SK-N-SH (cell line): Measurements from ENCODE around the gene USP17L17. TPM values are rescaled to one million over a fixed set of nuclear protein-coding genes. Genes with fewer than 3 reads are reported as not detected.
"Not testable (repeated sequence)": the region's sequence is repeated elsewhere in the genome, so short reads cannot be mapped to it uniquely, and the experiment has no call there.

Experiments used
- CTCF ChIA-PET: fragments of 300-600, 350-600 bp; formaldehyde crosslinking; extraction: SDS; loops from one replicate; lab custom pipeline; 2021; lab: Yijun Ruan, JAX
- POLR2A ChIA-PET: fragments of 350-600 bp; sonication (Branson Sonifier 250); formaldehyde crosslinking; extraction: SDS; loops from one replicate; lab custom pipeline; 2020; ENCODE audit warnings: antibody characterized with exemption, inconsistent platforms; lab: Yijun Ruan, JAX
- DNase-seq: peaks from one replicate; pipeline ENCODE4 v3.0.0; 2012
- H2AFZ ChIP-seq: fragments of 200-600 bp; sonication (generic); 2 replicates; pipeline ENCODE4 v1.8.1; 2016; ENCODE audit warnings: antibody characterized with exemption, mild to moderate bottlenecking, low read depth
- H3F3A ChIP-seq: fragments of 200-600 bp; sonication (generic); replicated peaks from 2 replicates; pipeline ENCODE3; 2016; ENCODE audit warnings: antibody characterized with exemption, mild to moderate bottlenecking; ENCODE audit not compliant: insufficient read depth
- H3K27ac ChIP-seq, 2 experiments: fragments of 200-500 bp in 1 of 2; fragments of 200-600 bp in 1 of 2; sonication (Bioruptor generic) in 1 of 2; sonication (generic), shearing (Covaris generic) in 1 of 2; 2 replicates each; pipeline versions ENCODE4 v1.5.1 to v1.6.1; 2014 to 2016; ENCODE audit warnings: low read depth in 2 of 2, inconsistent platforms in 1 of 2, low read length in 1 of 2, mild to moderate bottlenecking in 1 of 2, mixed read lengths in 1 of 2
- H3K27me3 ChIP-seq: fragments of 200-600 bp; sonication (generic), shearing (Covaris generic); 2 replicates; pipeline ENCODE4 v1.6.1; 2016; ENCODE audit warnings: mixed run types; ENCODE audit not compliant: insufficient read depth
- H3K36me3 ChIP-seq, 2 experiments: fragments of 200-500 bp in 1 of 2; fragments of 200-600 bp in 1 of 2; sonication (Bioruptor generic) in 1 of 2; sonication (generic) in 1 of 2; replicated peaks in 1 of 2; 2 replicates each; pipeline versions ENCODE3 to v1.5.1; 2014 to 2016; ENCODE audit warnings: low read length in 1 of 2, mild to moderate bottlenecking in 1 of 2; ENCODE audit not compliant: insufficient read depth in 2 of 2, control insufficient read depth in 1 of 2
- H3K4me1 ChIP-seq, 2 experiments: fragments of 200-500 bp in 1 of 2; fragments of 200-600 bp in 1 of 2; sonication (Bioruptor generic) in 1 of 2; sonication (generic), shearing (Covaris generic) in 1 of 2; 2 replicates each; pipeline versions ENCODE4 v1.5.1 to v1.6.1; 2014 to 2016; ENCODE audit warnings: low read depth in 1 of 2, low read length in 1 of 2, mixed run types in 1 of 2; ENCODE audit not compliant: insufficient read depth in 2 of 2, control insufficient read depth in 1 of 2
- H3K4me2 ChIP-seq: fragments of 200-600 bp; sonication (generic), shearing (Covaris generic); 2 replicates; pipeline ENCODE4 v1.6.1; 2017; ENCODE audit warnings: mixed run types
- H3K4me3 ChIP-seq, 2 experiments: fragments of 200-500 bp in 1 of 2; fragments of 200-600 bp in 1 of 2; sonication (Bioruptor generic) in 1 of 2; sonication (generic), shearing (Covaris generic) in 1 of 2; 2 replicates each; pipeline versions ENCODE4 v1.5.1 to v1.8.1; 2014 to 2016; ENCODE audit warnings: low read depth in 2 of 2, inconsistent platforms in 1 of 2, low read length in 1 of 2, mild to moderate bottlenecking in 1 of 2, mixed read lengths in 1 of 2, moderate library complexity in 1 of 2
- H3K79me2 ChIP-seq: fragments of 200-600 bp; sonication (generic); 2 replicates; pipeline ENCODE4 v1.8.1; 2017; ENCODE audit warnings: mild to moderate bottlenecking; ENCODE audit not compliant: insufficient read depth
- H3K9ac ChIP-seq: fragments of 200-600 bp; sonication (generic); 2 replicates; pipeline ENCODE4 v1.6.1; 2017; ENCODE audit warnings: mixed run types
- H3K9me2 ChIP-seq: fragments of 200-600 bp; sonication (generic); 2 replicates; pipeline ENCODE4 v1.6.1; 2017; ENCODE audit warnings: mixed run types
- H3K9me3 ChIP-seq: fragments of 200-600 bp; sonication (generic); 2 replicates; pipeline ENCODE4 v1.6.1; 2017; ENCODE audit warnings: mixed run types, mild to moderate bottlenecking, moderate library complexity
- H4K20me1 ChIP-seq: fragments of 200-600 bp; sonication (generic); 2 replicates; pipeline ENCODE4 v1.6.1; 2017; ENCODE audit warnings: mild to moderate bottlenecking, mixed run types; ENCODE audit not compliant: insufficient read depth
- WGBS: methylation state at CpG from one replicate; pipeline ENCODE4 v1.1.6; 2017; ENCODE audit warnings: low lambda C conversion rate; 5-methylcytosine and 5-hydroxymethylcytosine counted together
- polyA plus RNA-seq, 3 experiments: library from polyadenylated mRNA; depleted of rRNA; stranded (reverse); fragments of >200 nt; gene quantifications; 2 replicates each; pipeline ENCODE4 v1.2.3, GENCODE V29; 2012

Gene USP17L17
- polyA plus RNA-seq, 1 of the 3 experiments (the other 2 are of a cell fraction): not detected

GRCh38 chr4:9230249-9230648 lies 13.4 kb upstream of the USP17L17 start:
- H3K27me3 ChIP-seq, H3K27ac ChIP-seq, CTCF ChIA-PET, DNase-seq, H3K4me3 ChIP-seq, H3F3A ChIP-seq, H3K9ac ChIP-seq, H3K79me2 ChIP-seq, H3K4me2 ChIP-seq, H3K9me2 ChIP-seq, H3K36me3 ChIP-seq, H2AFZ ChIP-seq, H3K9me3 ChIP-seq, POLR2A ChIA-PET, H4K20me1 ChIP-seq, H3K4me1 ChIP-seq: not testable (repeated sequence)
- 4% methylated on average over 5 of the region's 8 CpGs for WGBS

GRCh38 chr4:9234085-9234484 lies 9.6 kb upstream of the USP17L17 start, which contains the start of gene USP17L15:
Gene USP17L15 (plus strand): TSS chr4:9234385. CDS start chr4:9234385, 0 bp downstream.
- H3F3A ChIP-seq, H2AFZ ChIP-seq, DNase-seq, CTCF ChIA-PET, POLR2A ChIA-PET, H3K4me2 ChIP-seq, H3K27ac ChIP-seq, H3K27me3 ChIP-seq, H3K4me1 ChIP-seq, H3K79me2 ChIP-seq, H3K36me3 ChIP-seq, H3K9ac ChIP-seq, H3K9me3 ChIP-seq, H3K4me3 ChIP-seq, H3K9me2 ChIP-seq, H4K20me1 ChIP-seq: not testable (repeated sequence)
- WGBS: no CpG with 5 or more reads among the region's 15 CpGs

GRCh38 chr4:9238461-9238860 lies 5.2 kb upstream of the USP17L17 start:
- H3K79me2 ChIP-seq, H4K20me1 ChIP-seq, H3F3A ChIP-seq, H3K4me3 ChIP-seq, H3K36me3 ChIP-seq, H3K27me3 ChIP-seq, H3K9ac ChIP-seq, POLR2A ChIA-PET, H2AFZ ChIP-seq, H3K4me1 ChIP-seq, H3K27ac ChIP-seq, H3K9me2 ChIP-seq, H3K9me3 ChIP-seq, DNase-seq, CTCF ChIA-PET, H3K4me2 ChIP-seq: not testable (repeated sequence)
- 5% methylated on average over 3 of the region's 12 CpGs for WGBS

GRCh38 chr4:9247953-9248680 lies 4.4 kb downstream of the USP17L17 start, which contains the start of gene USP17L18:
Gene USP17L18 (plus strand): TSS chr4:9248630. CDS start chr4:9248630, 0 bp downstream.
- H3K9ac ChIP-seq, H3K4me2 ChIP-seq, H3F3A ChIP-seq, H3K27me3 ChIP-seq, H3K36me3 ChIP-seq, H3K9me3 ChIP-seq, POLR2A ChIA-PET, H3K4me3 ChIP-seq, H3K79me2 ChIP-seq, H3K27ac ChIP-seq, H2AFZ ChIP-seq, H4K20me1 ChIP-seq, H3K9me2 ChIP-seq, DNase-seq, H3K4me1 ChIP-seq, CTCF ChIA-PET: not testable (repeated sequence)
- WGBS: 26% methylated on average over 16 of the region's 26 CpGs

GRCh38 chr4:9253078-9253477 lies 9.4 kb downstream of the USP17L17 start, which contains the start of gene USP17L19:
Gene USP17L19 (plus strand): TSS chr4:9253378. CDS start chr4:9253378, 0 bp downstream.
- H3K9me3 ChIP-seq, POLR2A ChIA-PET, CTCF ChIA-PET: not testable (repeated sequence)

GRCh38 chr4:9257824-9258223 lies 14.1 kb downstream of the USP17L17 start, which contains the start of gene USP17L20:
Gene USP17L20 (plus strand): TSS chr4:9258124. CDS start chr4:9258124, 0 bp downstream.
- H2AFZ ChIP-seq, H3K36me3 ChIP-seq, H3K4me1 ChIP-seq, H3K27ac ChIP-seq, DNase-seq, H3K9ac ChIP-seq, H3K79me2 ChIP-seq, H3K9me2 ChIP-seq, POLR2A ChIA-PET, H4K20me1 ChIP-seq, CTCF ChIA-PET, H3K9me3 ChIP-seq, H3K4me3 ChIP-seq, H3K4me2 ChIP-seq, H3K27me3 ChIP-seq, H3F3A ChIP-seq: not testable (repeated sequence)
- WGBS: no CpG with 5 or more reads among the region's 15 CpGs

More at GRCh38 chr4:9253078-9253477, 9.4 kb downstream of the USP17L17 start, which contains the start of gene USP17L19:
- not testable (repeated sequence) for H3K36me3 ChIP-seq, H3K4me3 ChIP-seq, DNase-seq, H3K27ac ChIP-seq, H3K27me3 ChIP-seq, H3K9me2 ChIP-seq, H3K4me2 ChIP-seq, H3K9ac ChIP-seq, H4K20me1 ChIP-seq, H2AFZ ChIP-seq, H3F3A ChIP-seq, H3K4me1 ChIP-seq, H3K79me2 ChIP-seq
- no CpG with 5 or more reads among the region's 13 CpGs for WGBS
